SK-N-SH treated with all-trans-retinoic acid at 6 μM for 48 hours (cell line): ENCODE data around the gene GPC5.

ENCODE experiments used
- ESRRG ChIP-seq: fragments of 250-450 bp; sonication (Bioruptor Pico); IDR thresholded peaks from 2 replicates; pipeline ENCODE4 v1.6.1; 2021; ENCODE audit warnings: mild to moderate bottlenecking
- ISL1 ChIP-seq: fragments of 250-450 bp; sonication (Bioruptor Pico); IDR thresholded peaks from 2 replicates; pipeline ENCODE4 v2.1.2; 2022; ENCODE audit warnings: mild to moderate bottlenecking, moderate library complexity
- RARB ChIP-seq: fragments of 250-450 bp; sonication (Bioruptor Pico); IDR thresholded peaks from 2 replicates; pipeline ENCODE4 v1.8.0; 2021; ENCODE audit warnings: mild to moderate bottlenecking, moderate library complexity
- TCF4 ChIP-seq: fragments of 250-450 bp; sonication (Bioruptor Pico); IDR thresholded peaks from 2 replicates; pipeline ENCODE4 v1.8.0; 2021; ENCODE audit warnings: mild to moderate bottlenecking, moderate library complexity, borderline replicate concordance
- TOX ChIP-seq: fragments of 250-450 bp; sonication (Bioruptor Pico); IDR thresholded peaks from 2 replicates; pipeline ENCODE4 v1.8.0; 2021; ENCODE audit warnings: mild to moderate bottlenecking, moderate library complexity, borderline replicate concordance
- ZNF565 ChIP-seq: fragments of 450-650 bp; formaldehyde crosslinking; conservative IDR thresholded peaks from 2 replicates; pipeline ENCODE4 v1.5.0; 2020; ENCODE audit warnings: low read depth, mild to moderate bottlenecking, moderate library complexity
- TF ChIP-seq, protein P1 (sequence below): fragments of 250-450 bp; sonication (Bioruptor Pico); IDR thresholded peaks from 2 replicates; pipeline ENCODE4 v1.5.1; 2021; ENCODE audit warnings: mild to moderate bottlenecking, moderate library complexity
- TF ChIP-seq, protein P2 (sequence below): fragments of 250-450 bp; sonication (Bioruptor Pico); IDR thresholded peaks from 2 replicates; pipeline ENCODE4 v1.8.0; 2020; ENCODE audit warnings: mild to moderate bottlenecking, moderate library complexity, borderline replicate concordance

DNA sequence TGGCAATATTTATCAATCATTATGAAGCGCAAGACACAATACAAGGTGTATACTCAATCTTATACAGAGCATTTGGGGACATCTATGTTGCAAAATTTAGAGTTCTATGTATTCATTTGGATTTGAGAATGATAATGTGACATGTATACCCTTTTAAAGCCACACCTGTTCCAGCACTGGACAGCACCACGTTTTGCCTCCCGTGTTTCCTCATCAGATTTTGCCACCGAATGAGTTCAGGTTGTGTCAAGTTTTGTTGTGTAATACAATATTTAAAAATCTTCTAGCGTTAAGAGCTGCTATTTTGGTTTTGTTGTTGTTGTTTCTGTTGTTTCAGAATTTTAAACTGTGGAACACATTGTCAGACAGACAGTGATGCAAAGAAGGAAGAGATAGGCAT is 1259.9 kb downstream of the GPC5 start:
- TF ChIP-seq, protein P1, sequence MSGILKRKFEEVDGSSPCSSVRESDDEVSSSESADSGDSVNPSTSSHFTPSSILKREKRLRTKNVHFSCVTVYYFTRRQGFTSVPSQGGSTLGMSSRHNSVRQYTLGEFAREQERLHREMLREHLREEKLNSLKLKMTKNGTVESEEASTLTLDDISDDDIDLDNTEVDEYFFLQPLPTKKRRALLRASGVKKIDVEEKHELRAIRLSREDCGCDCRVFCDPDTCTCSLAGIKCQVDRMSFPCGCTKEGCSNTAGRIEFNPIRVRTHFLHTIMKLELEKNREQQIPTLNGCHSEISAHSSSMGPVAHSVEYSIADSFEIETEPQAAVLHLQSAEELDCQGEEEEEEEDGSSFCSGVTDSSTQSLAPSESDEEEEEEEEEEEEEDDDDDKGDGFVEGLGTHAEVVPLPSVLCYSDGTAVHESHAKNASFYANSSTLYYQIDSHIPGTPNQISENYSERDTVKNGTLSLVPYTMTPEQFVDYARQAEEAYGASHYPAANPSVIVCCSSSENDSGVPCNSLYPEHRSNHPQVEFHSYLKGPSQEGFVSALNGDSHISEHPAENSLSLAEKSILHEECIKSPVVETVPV (CRISPR knock-in tag) = no peak
- TF ChIP-seq TCF4 (CRISPR knock-in tag) (no peak), RARB (CRISPR knock-in tag) (no peak), ESRRG (CRISPR knock-in tag) (no peak), ZNF565 (CRISPR knock-in tag) (no peak), ISL1 (CRISPR knock-in tag) (no peak), TOX (CRISPR knock-in tag) (no peak)
- TF ChIP-seq, protein P2, sequence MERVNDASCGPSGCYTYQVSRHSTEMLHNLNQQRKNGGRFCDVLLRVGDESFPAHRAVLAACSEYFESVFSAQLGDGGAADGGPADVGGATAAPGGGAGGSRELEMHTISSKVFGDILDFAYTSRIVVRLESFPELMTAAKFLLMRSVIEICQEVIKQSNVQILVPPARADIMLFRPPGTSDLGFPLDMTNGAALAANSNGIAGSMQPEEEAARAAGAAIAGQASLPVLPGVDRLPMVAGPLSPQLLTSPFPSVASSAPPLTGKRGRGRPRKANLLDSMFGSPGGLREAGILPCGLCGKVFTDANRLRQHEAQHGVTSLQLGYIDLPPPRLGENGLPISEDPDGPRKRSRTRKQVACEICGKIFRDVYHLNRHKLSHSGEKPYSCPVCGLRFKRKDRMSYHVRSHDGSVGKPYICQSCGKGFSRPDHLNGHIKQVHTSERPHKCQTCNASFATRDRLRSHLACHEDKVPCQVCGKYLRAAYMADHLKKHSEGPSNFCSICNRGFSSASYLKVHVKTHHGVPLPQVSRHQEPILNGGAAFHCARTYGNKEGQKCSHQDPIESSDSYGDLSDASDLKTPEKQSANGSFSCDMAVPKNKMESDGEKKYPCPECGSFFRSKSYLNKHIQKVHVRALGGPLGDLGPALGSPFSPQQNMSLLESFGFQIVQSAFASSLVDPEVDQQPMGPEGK = no peak
